Hepatocyte (in vitro differentiated cells): ENCODE measurements around the gene MGAT4A. TPM values are rescaled to one million over a fixed set of nuclear protein-coding genes. Genes with fewer than 3 reads are reported as not detected.

Experiments used
- DNase-seq: peaks from one replicate; pipeline ENCODE4 v3.0.0-alpha.2; 2016; ENCODE audit warnings: low spot score
- H2AFZ ChIP-seq: fragments of 200-600 bp; sonication (generic); 2 replicates; pipeline ENCODE4 v1.6.0; 2016; ENCODE audit warnings: antibody characterized with exemption, mild to moderate bottlenecking
- H3K27ac ChIP-seq: fragments of 200-600 bp; sonication (generic); 2 replicates; pipeline ENCODE4 v1.5.1; 2016; ENCODE audit warnings: mild to moderate bottlenecking
- H3K27me3 ChIP-seq: fragments of 200-600 bp; sonication (generic); 2 replicates; pipeline ENCODE4 v1.6.1; 2016
- H3K36me3 ChIP-seq: fragments of 200-600 bp; sonication (generic); replicated peaks from 2 replicates; pipeline ENCODE4 v1.5.1; 2016; ENCODE audit warnings: low read depth; ENCODE audit not compliant: insufficient read depth
- H3K4me1 ChIP-seq: fragments of 200-600 bp; sonication (generic); 2 replicates; pipeline ENCODE4 v1.5.1; 2016; ENCODE audit warnings: mild to moderate bottlenecking, moderate library complexity; ENCODE audit not compliant: insufficient read depth
- H3K4me2 ChIP-seq: fragments of 200-600 bp; sonication (generic); 2 replicates; pipeline ENCODE4 v1.6.0; 2016
- H3K4me3 ChIP-seq: fragments of 200-600 bp; sonication (generic); 2 replicates; pipeline ENCODE4 v1.5.1; 2016; ENCODE audit warnings: mild to moderate bottlenecking
- H3K79me2 ChIP-seq: fragments of 200-600 bp; sonication (generic); 2 replicates; pipeline ENCODE4 v1.6.0; 2017; ENCODE audit warnings: mild to moderate bottlenecking
- H3K9me2 ChIP-seq: fragments of 200-600 bp; sonication (generic); replicated peaks from 2 replicates; pipeline ENCODE4 v1.6.0; 2017; ENCODE audit warnings: mild to moderate bottlenecking; ENCODE audit not compliant: insufficient read depth
- H3K9me3 ChIP-seq: fragments of 200-600 bp; sonication (generic); 2 replicates; pipeline ENCODE4 v1.5.1; 2016; ENCODE audit warnings: low read depth, mild to moderate bottlenecking
- H4K20me1 ChIP-seq: fragments of 200-600 bp; sonication (generic); 2 replicates; pipeline ENCODE4 v1.6.0; 2016; ENCODE audit warnings: mild to moderate bottlenecking; ENCODE audit not compliant: insufficient read depth, poor library complexity, severe bottlenecking
- EZH2 ChIP-seq: fragments of 200-600 bp; sonication (generic); IDR thresholded peaks from 2 replicates; pipeline ENCODE4 v1.6.1; 2016; ENCODE audit warnings: antibody characterized with exemption, mild to moderate bottlenecking, borderline replicate concordance
- EZH2phosphoT487 ChIP-seq: fragments of 200-600 bp; sonication (generic); IDR thresholded peaks from one replicate; pipeline ENCODE4 v1.6.1; 2018; ENCODE audit warnings: antibody characterized with exemption, mild to moderate bottlenecking, low read depth, moderate library complexity; ENCODE audit not compliant: unreplicated experiment, severe bottlenecking
- WGBS: methylation state at CpG from one replicate; pipeline ENCODE4 v1.1.6; 2016; ENCODE audit warnings: low lambda C conversion rate; ENCODE audit errors: missing lambda C conversion rate; 5-methylcytosine and 5-hydroxymethylcytosine counted together
- polyA plus RNA-seq: library from polyadenylated mRNA; unstranded; fragments of >200 nt; fragmentation: Nextera tagmentation; extraction: Ambion mirVana; gene quantifications from 2 replicates; pipeline ENCODE4 v1.2.1, GENCODE V29; 2016
- total RNA-seq: library from RNA; depleted of rRNA; stranded (reverse); fragments of >200 nt; gene quantifications from 2 replicates; pipeline ENCODE4 v1.2.3, GENCODE V29; 2014
- TF ChIP-seq, protein P1 (sequence below): fragments of 200-600 bp; sonication (generic); IDR thresholded peaks from 2 replicates; pipeline ENCODE4 v1.5.1; 2016; ENCODE audit warnings: antibody characterized with exemption, mild to moderate bottlenecking; ENCODE audit not compliant: poor library complexity

MGAT4A gene
- total and polyA plus RNA-seq, 2 experiments from 2014 or later, result 10.1 to 21.6 TPM

DNA sequence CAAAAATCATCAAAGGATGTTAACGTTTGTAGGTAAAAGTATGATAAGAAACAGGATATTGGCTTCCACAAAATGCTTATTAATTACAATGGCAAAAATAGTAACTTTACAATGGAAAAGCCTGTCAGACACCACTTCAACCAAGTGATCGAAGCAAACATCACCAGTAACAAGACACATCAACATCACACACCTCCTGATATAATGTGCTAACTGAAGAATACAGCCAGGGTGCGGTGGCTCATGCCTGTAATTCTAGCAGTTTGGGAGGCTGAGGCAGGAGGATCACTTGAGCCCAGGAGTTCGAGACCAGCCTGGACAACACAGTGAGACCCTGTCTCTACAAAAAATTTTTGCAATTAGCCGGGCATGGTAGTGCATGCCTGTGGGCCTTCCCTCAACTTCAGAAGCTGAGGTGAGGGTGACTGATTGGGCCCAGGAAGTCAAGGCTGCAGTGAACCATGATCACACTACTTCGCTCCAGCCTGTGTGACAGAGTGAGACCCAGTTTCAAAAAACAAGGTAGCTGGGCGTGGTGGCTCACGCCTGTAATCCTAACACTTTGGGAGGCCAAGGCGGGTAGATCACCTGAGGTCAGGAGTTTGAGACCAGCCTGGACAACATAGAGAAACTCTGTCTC is 15.0 kb downstream of the MGAT4A start:
- peaks cover 32% of the 10 kb centered on the region for H3K79me2 ChIP-seq
- H4K20me1 ChIP-seq, result no peaks in the 10 kb centered on the region
- no peaks in the 10 kb centered on the region for H3K4me1 ChIP-seq
- WGBS, result 86% methylated on average over 9 of the region's 9 CpGs
- no peak overlapping the region for H2AFZ ChIP-seq
- H3K27ac ChIP-seq, result no peak overlapping the region
- no peak for DNase-seq
- H3K4me3 ChIP-seq, result no peak overlapping the region
- H3K9me2 ChIP-seq, result no peaks in the 10 kb centered on the region
- H3K9me3 ChIP-seq, result no peaks in the 10 kb centered on the region
- no peak overlapping the region for H3K4me2 ChIP-seq
- no peaks in the 10 kb centered on the region for H3K36me3 ChIP-seq
- H3K27me3 ChIP-seq, result no peaks in the 10 kb centered on the region
- TF ChIP-seq EZH2phosphoT487 (no peak), EZH2 (no peak)
- TF ChIP-seq, protein P1, sequence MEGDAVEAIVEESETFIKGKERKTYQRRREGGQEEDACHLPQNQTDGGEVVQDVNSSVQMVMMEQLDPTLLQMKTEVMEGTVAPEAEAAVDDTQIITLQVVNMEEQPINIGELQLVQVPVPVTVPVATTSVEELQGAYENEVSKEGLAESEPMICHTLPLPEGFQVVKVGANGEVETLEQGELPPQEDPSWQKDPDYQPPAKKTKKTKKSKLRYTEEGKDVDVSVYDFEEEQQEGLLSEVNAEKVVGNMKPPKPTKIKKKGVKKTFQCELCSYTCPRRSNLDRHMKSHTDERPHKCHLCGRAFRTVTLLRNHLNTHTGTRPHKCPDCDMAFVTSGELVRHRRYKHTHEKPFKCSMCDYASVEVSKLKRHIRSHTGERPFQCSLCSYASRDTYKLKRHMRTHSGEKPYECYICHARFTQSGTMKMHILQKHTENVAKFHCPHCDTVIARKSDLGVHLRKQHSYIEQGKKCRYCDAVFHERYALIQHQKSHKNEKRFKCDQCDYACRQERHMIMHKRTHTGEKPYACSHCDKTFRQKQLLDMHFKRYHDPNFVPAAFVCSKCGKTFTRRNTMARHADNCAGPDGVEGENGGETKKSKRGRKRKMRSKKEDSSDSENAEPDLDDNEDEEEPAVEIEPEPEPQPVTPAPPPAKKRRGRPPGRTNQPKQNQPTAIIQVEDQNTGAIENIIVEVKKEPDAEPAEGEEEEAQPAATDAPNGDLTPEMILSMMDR, result no peak

DNA sequence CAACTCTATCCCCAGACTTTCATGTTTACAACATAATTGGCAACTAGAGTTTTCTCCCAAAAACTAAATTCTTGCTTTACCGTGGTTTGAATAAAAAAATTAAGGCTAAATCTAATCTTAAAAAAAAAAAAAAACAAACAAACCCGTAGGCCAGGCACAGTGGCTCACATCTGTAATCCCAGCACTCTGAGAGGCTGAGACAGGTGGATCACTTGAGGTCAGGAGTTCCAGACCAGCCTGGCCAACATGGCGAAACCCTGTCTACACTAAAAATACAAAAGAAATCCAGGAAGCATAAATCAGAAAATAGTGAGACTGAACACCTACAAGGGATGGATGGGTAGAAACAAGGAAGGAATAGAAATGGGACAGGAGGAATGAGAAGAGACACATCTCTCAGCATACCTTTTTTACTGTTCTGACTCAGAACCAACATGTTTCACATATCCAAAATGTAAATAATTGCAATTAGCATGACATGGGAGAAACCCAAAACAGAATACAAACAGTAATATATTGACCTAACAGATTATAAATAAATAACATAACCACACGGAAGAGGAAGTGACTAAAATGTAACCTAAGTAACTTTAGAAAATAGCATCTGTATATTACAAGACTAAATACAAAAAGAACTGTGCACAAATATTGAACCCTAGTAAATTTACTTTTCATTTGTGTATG is 17.5 kb downstream of the MGAT4A start:
- WGBS, result 82% methylated on average over 4 of the region's 4 CpGs
- Histone ChIP-seq H3K9me2 (no peaks in the 10 kb centered on the region), H3K9me3 (no peaks in the 10 kb centered on the region), H2AFZ (no peak overlapping the region), H3K27me3 (no peaks in the 10 kb centered on the region), H3K4me3 (no peak overlapping the region), H4K20me1 (no peaks in the 10 kb centered on the region), H3K36me3 (no peaks in the 10 kb centered on the region), H3K4me1 (no peaks in the 10 kb centered on the region), H3K27ac (no peak overlapping the region), H3K4me2 (no peak overlapping the region), H3K79me2 (peaks cover 29% of the 10 kb centered on the region)
- no peak for DNase-seq
- TF ChIP-seq EZH2 (no peak), EZH2phosphoT487 (no peak)
- TF ChIP-seq, protein P1, result no peak

DNA sequence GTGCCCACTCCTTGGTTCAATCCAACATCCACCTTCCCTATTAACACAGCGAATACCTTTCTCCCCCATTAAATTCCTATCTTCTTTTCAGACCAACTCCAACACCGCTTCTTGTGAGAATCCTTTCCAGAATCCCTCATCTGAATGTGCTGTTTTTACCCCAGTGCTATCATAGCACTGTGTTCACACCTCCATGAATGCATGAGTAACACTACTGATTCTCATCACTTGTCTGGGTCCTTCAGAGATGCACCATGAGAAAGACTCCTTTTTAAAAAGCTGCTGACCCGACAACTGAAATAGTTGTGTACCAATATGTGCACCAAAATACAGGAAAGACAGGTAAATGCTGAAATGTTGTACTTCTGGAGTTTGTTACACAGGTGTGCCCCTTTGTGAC is 18.8 kb downstream of the MGAT4A start:
- Histone ChIP-seq H3K79me2 (peaks cover 32% of the 10 kb centered on the region), H3K4me3 (no peak overlapping the region), H3K36me3 (no peaks in the 10 kb centered on the region), H3K4me1 (no peaks in the 10 kb centered on the region), H3K9me3 (no peaks in the 10 kb centered on the region), H4K20me1 (no peaks in the 10 kb centered on the region), H2AFZ (no peak overlapping the region), H3K9me2 (no peaks in the 10 kb centered on the region), H3K27ac (no peak overlapping the region), H3K27me3 (no peaks in the 10 kb centered on the region), H3K4me2 (no peak overlapping the region)
- WGBS, result 93% methylated on average over 3 of the region's 3 CpGs
- no peak for TF ChIP-seq EZH2
- TF ChIP-seq EZH2phosphoT487, result no peak
- TF ChIP-seq, protein P1, result no peak
- no peak for DNase-seq
